Dendritic cell treated with granulocyte-macrophage colony-stimulating factor and Interleukin-4, amounts not matched to agents 40 ng/mL and 50 ng/mL, for 4 days (primary cell): ENCODE data around the gene CSNK2A3.
"Not testable (repeated sequence)": the region's sequence is repeated elsewhere in the genome, so short reads cannot be mapped to it uniquely, and the experiment has no call there.

ENCODE experiments used
- H3K27ac Mint-ChIP-seq: one replicate; pipeline ENCODE4 v1.8.0; 2022; ENCODE audit warnings: mild to moderate bottlenecking, mixed read lengths
- H3K27me3 Mint-ChIP-seq: one replicate; pipeline ENCODE4 v1.8.0; 2022; ENCODE audit warnings: mild to moderate bottlenecking, mixed read lengths
- H3K36me3 Mint-ChIP-seq: one replicate; pipeline ENCODE4 v1.8.0; 2022; ENCODE audit warnings: low read depth, mixed read lengths
- H3K4me1 Mint-ChIP-seq: one replicate; pipeline ENCODE4 v1.8.0; 2022; ENCODE audit warnings: low read depth, mixed read lengths
- H3K4me3 Mint-ChIP-seq: one replicate; pipeline ENCODE4 v1.8.0; 2022; ENCODE audit warnings: mild to moderate bottlenecking, moderate library complexity, mixed read lengths
- H3K9me3 Mint-ChIP-seq: one replicate; pipeline ENCODE4 v1.8.0; 2022; ENCODE audit warnings: mixed read lengths
- intact Hi-C: fragments of 100-400 bp; cut with micrococcal nuclease; formaldehyde crosslinking; loops from one replicate; pipeline ENCODE4 v1.15.0; 2022

The CSNK2A3 gene

GRCh38 chr11:11370962-11371303 lies 17.9 kb upstream of the CSNK2A3 start:
- Mint-ChIP-seq H3K36me3 (peaks cover 85% of the 10 kb centered on the region), H3K27me3 (peaks cover 10% of the 10 kb centered on the region), H3K4me1 (peaks cover 63% of the 10 kb centered on the region), H3K27ac (peak overlapping the region; percentile 97), H3K4me3 (no peak overlapping the region), H3K9me3 (peaks cover 26% of the 10 kb centered on the region)
- intact Hi-C loops, result loop anchor here (2.0 to 5.0 kb wide), 2 partner anchors 46 to 52 kb away; no protein-coding TSS in a partner anchor

GRCh38 chr11:11370255-11370961 lies 17.4 kb upstream of the CSNK2A3 start:
- Mint-ChIP-seq H3K27me3 (peaks cover 8% of the 10 kb centered on the region), H3K36me3 (peaks cover 85% of the 10 kb centered on the region), H3K27ac (peak overlapping the region; percentile 97), H3K4me1 (peaks cover 63% of the 10 kb centered on the region), H3K4me3 (peak overlapping the region; percentile 32), H3K9me3 (peaks cover 26% of the 10 kb centered on the region)
- intact Hi-C loops, result loop anchor here (2.0 to 5.0 kb wide), 2 partner anchors 47 to 52 kb away; no protein-coding TSS in a partner anchor

- intact Hi-C loops, result no loop called here
- peaks cover 33% of the 10 kb centered on the region for H3K4me1 Mint-ChIP-seq
These were observed 13.7 kb upstream of the CSNK2A3 start for GRCh38 chr11:11366793-11367192.

GRCh38 chr11:11363674-11364073 lies 10.6 kb upstream of the CSNK2A3 start:
- Mint-ChIP-seq H3K36me3 (peaks cover 65% of the 10 kb centered on the region), H3K27me3 (peaks cover 19% of the 10 kb centered on the region), H3K4me3 (no peak overlapping the region), H3K4me1 (peaks cover 8% of the 10 kb centered on the region), H3K27ac (no peak overlapping the region), H3K9me3 (peaks cover 16% of the 10 kb centered on the region)
- intact Hi-C loops, result no loop called here

More at GRCh38 chr11:11366793-11367192, 13.7 kb upstream of the CSNK2A3 start:
- H3K27ac Mint-ChIP-seq, result no peak overlapping the region
- H3K9me3 Mint-ChIP-seq, result peaks cover 26% of the 10 kb centered on the region
- H3K36me3 Mint-ChIP-seq, result peaks cover 65% of the 10 kb centered on the region
- H3K27me3 Mint-ChIP-seq, result peaks cover 8% of the 10 kb centered on the region
- H3K4me3 Mint-ChIP-seq, result no peak overlapping the region

GRCh38 chr11:11359611-11360010 lies 6.6 kb upstream of the CSNK2A3 start:
- H3K27me3 Mint-ChIP-seq, result peaks cover 35% of the 10 kb centered on the region
- peaks cover 32% of the 10 kb centered on the region for H3K4me1 Mint-ChIP-seq
- no peak overlapping the region for H3K4me3 Mint-ChIP-seq
- H3K9me3 Mint-ChIP-seq, result no peaks in the 10 kb centered on the region
- intact Hi-C loops, result no loop called here
- H3K27ac Mint-ChIP-seq, result peak overlapping the region; percentile 18
- peaks cover 58% of the 10 kb centered on the region for H3K36me3 Mint-ChIP-seq

GRCh38 chr11:11356842-11357241 lies 3.8 kb upstream of the CSNK2A3 start:
- H3K27ac Mint-ChIP-seq, result peak overlapping the region; percentile 20
- intact Hi-C loops, result no loop called here
- H3K36me3 Mint-ChIP-seq, result peaks cover 71% of the 10 kb centered on the region
- H3K4me1 Mint-ChIP-seq, result peaks cover 40% of the 10 kb centered on the region
- peaks cover 35% of the 10 kb centered on the region for H3K27me3 Mint-ChIP-seq
- H3K9me3 Mint-ChIP-seq, result no peaks in the 10 kb centered on the region
- no peak overlapping the region for H3K4me3 Mint-ChIP-seq

GRCh38 chr11:11351851-11352250 lies 1.2 kb downstream of the CSNK2A3 start:
- H3K27ac Mint-ChIP-seq, H3K9me3 Mint-ChIP-seq, H3K4me3 Mint-ChIP-seq, intact Hi-C loops: not testable (repeated sequence)
- Mint-ChIP-seq H3K27me3 (peaks cover 42% of the 10 kb centered on the region), H3K36me3 (peaks cover 74% of the 10 kb centered on the region), H3K4me1 (peaks cover 62% of the 10 kb centered on the region)

- peaks cover 62% of the 10 kb centered on the region for H3K4me1 Mint-ChIP-seq
- H3K4me3 Mint-ChIP-seq, result no peak overlapping the region
- H3K27ac Mint-ChIP-seq, result peak overlapping the region; percentile 26
- H3K27me3 Mint-ChIP-seq, result peaks cover 39% of the 10 kb centered on the region
- peaks cover 67% of the 10 kb centered on the region for H3K36me3 Mint-ChIP-seq
- H3K9me3 Mint-ChIP-seq, result no peaks in the 10 kb centered on the region
- intact Hi-C loops, result no loop called here
These were observed 1.9 kb downstream of the CSNK2A3 start for GRCh38 chr11:11351042-11351586.

- peaks cover 40% of the 10 kb centered on the region for H3K27me3 Mint-ChIP-seq
- H3K9me3 Mint-ChIP-seq, result no peaks in the 10 kb centered on the region
- intact Hi-C loops, result no loop called here
- H3K36me3 Mint-ChIP-seq, result peaks cover 69% of the 10 kb centered on the region
- H3K27ac Mint-ChIP-seq, result no peak overlapping the region
- H3K4me3 Mint-ChIP-seq, result no peak overlapping the region
- peaks cover 66% of the 10 kb centered on the region for H3K4me1 Mint-ChIP-seq
These were observed 3.1 kb downstream of the CSNK2A3 start for GRCh38 chr11:11349870-11350337.

- Mint-ChIP-seq H3K27ac (no peak overlapping the region), H3K9me3 (no peaks in the 10 kb centered on the region)
These were observed 3.8 kb downstream of the CSNK2A3 start for GRCh38 chr11:11349106-11349825.

GRCh38 chr11:11348303-11348702 lies 4.7 kb downstream of the CSNK2A3 start:
- H3K4me1 Mint-ChIP-seq, result peaks cover 76% of the 10 kb centered on the region
- no peaks in the 10 kb centered on the region for H3K9me3 Mint-ChIP-seq
- peaks cover 42% of the 10 kb centered on the region for H3K27me3 Mint-ChIP-seq

More at GRCh38 chr11:11349106-11349825, 3.8 kb downstream of the CSNK2A3 start:
- intact Hi-C loops, result no loop called here
- no peak overlapping the region for H3K4me3 Mint-ChIP-seq
- H3K27me3 Mint-ChIP-seq, result peaks cover 36% of the 10 kb centered on the region
- H3K4me1 Mint-ChIP-seq, result peaks cover 67% of the 10 kb centered on the region
- H3K36me3 Mint-ChIP-seq, result peaks cover 68% of the 10 kb centered on the region

GRCh38 chr11:11347592-11347991 lies 5.5 kb downstream of the CSNK2A3 start:
- Mint-ChIP-seq H3K4me1 (peaks cover 78% of the 10 kb centered on the region), H3K27me3 (peaks cover 37% of the 10 kb centered on the region), H3K9me3 (no peaks in the 10 kb centered on the region), H3K27ac (peak overlapping the region; percentile 20), H3K36me3 (peaks cover 72% of the 10 kb centered on the region), H3K4me3 (no peak overlapping the region)
- intact Hi-C loops, result no loop called here

More at GRCh38 chr11:11348303-11348702, 4.7 kb downstream of the CSNK2A3 start:
- peaks cover 72% of the 10 kb centered on the region for H3K36me3 Mint-ChIP-seq
- intact Hi-C loops, result no loop called here
- H3K27ac Mint-ChIP-seq, result no peak overlapping the region
- no peak overlapping the region for H3K4me3 Mint-ChIP-seq

GRCh38 chr11:11346303-11346702 lies 6.7 kb downstream of the CSNK2A3 start:
- Mint-ChIP-seq H3K4me3 (no peak overlapping the region), H3K27me3 (peaks cover 35% of the 10 kb centered on the region), H3K4me1 (peaks cover 78% of the 10 kb centered on the region), H3K9me3 (no peaks in the 10 kb centered on the region), H3K36me3 (peaks cover 65% of the 10 kb centered on the region), H3K27ac (peak overlapping the region; percentile 20)
- intact Hi-C loops, result no loop called here

GRCh38 chr11:11345099-11345498 lies 8.0 kb downstream of the CSNK2A3 start:
- Mint-ChIP-seq H3K27me3 (peaks cover 25% of the 10 kb centered on the region), H3K4me3 (no peak overlapping the region), H3K4me1 (peaks cover 76% of the 10 kb centered on the region), H3K36me3 (peaks cover 63% of the 10 kb centered on the region), H3K9me3 (no peaks in the 10 kb centered on the region), H3K27ac (peak overlapping the region; percentile 41)
- intact Hi-C loops, result no loop called here
